Breast epithelium (tissue), 3 donors: Measurements from ENCODE around the gene LRRTM4.

Source experiments
- POLR2A ChIP-seq: fragments of 450-650 bp; IDR thresholded peaks from one replicate; pipeline ENCODE4 v1.6.1; 2016; ENCODE audit warnings: antibody characterized with exemption, mild to moderate bottlenecking, moderate library complexity
- TF ChIP-seq, protein P1 (sequence below), 3 donors: fragments of 450-650 bp; IDR thresholded peaks; one replicate each; pipeline ENCODE4 v1.5.1; 2016 to 2017; ENCODE audit warnings: antibody characterized with exemption in 3 of 3, mild to moderate bottlenecking in 3 of 3, moderate library complexity in 3 of 3

DNA sequence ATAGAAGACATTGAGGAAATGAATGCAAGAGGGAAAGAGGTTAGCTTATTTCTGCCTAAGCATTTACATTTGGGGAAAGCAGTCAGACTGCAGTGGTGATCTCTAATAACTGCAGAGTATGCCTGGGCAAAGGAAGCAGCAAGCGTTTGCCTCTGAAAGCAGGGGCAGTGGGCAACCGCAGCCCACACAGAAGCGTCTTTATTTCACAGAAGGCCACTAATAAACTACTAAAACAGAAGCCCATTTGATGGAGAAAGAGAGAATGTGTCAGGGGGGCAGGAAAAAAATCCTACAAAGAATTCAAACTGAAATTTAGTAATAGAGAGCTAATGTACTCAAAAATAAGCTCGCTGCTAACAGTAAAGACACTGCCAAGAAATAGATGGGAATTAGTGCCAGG, 53.1 kb downstream of the LRRTM4 start:
- TF ChIP-seq, protein P1, sequence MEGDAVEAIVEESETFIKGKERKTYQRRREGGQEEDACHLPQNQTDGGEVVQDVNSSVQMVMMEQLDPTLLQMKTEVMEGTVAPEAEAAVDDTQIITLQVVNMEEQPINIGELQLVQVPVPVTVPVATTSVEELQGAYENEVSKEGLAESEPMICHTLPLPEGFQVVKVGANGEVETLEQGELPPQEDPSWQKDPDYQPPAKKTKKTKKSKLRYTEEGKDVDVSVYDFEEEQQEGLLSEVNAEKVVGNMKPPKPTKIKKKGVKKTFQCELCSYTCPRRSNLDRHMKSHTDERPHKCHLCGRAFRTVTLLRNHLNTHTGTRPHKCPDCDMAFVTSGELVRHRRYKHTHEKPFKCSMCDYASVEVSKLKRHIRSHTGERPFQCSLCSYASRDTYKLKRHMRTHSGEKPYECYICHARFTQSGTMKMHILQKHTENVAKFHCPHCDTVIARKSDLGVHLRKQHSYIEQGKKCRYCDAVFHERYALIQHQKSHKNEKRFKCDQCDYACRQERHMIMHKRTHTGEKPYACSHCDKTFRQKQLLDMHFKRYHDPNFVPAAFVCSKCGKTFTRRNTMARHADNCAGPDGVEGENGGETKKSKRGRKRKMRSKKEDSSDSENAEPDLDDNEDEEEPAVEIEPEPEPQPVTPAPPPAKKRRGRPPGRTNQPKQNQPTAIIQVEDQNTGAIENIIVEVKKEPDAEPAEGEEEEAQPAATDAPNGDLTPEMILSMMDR (IDR thresholded peaks at IDR 0.05), result no peak
- no peak for TF ChIP-seq POLR2A
